ENCODE data around the gene IFT22.
"Not testable (repeated sequence)": the region's sequence is repeated elsewhere in the genome, so short reads cannot be mapped to it uniquely, and the experiment has no call there.

IFT22 gene

DNA sequence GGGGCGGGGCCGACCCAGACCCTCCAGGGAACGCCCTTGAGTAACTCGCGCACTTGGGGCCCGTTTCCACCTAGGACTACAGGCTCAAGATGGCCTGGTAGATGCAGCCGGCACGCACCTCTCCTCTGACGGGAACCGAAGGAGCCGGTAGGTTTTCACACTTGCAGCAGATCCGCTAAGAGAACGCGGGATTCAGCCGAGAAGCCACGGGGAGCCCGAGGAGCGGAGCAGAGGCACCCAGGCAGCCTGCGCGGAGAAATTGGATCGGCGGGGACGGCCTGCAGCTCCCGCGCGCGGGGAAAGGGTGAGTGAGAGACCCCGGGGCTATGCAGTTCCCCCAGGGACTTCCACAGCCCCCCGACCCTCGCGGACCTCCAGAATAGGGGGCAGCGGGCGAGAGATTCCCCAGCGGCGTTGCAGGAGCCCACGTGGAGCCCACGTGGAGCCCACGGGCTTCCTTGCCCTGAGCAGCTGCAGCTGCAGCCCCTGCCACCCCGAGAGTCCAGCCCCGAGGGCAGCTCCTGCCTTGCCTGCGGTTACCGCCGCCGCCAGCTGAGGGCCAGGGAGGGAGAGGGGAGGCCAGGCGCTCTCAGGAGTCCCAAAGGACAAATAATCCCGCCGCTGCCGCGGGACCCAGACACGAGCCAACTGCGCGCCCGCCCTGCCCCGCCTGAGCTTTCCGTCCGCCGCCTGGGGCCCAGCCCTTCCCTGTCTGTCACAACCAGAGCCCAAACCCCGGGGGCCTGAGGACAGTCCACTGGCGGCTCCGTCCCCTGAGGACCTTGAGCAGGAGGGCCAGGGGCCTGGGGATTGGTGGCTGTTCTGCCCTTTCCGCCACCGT is 13.1 kb downstream of the IFT22 start:
- DNase-seq (ENCODE audit: low read depth) = no peak

DNA sequence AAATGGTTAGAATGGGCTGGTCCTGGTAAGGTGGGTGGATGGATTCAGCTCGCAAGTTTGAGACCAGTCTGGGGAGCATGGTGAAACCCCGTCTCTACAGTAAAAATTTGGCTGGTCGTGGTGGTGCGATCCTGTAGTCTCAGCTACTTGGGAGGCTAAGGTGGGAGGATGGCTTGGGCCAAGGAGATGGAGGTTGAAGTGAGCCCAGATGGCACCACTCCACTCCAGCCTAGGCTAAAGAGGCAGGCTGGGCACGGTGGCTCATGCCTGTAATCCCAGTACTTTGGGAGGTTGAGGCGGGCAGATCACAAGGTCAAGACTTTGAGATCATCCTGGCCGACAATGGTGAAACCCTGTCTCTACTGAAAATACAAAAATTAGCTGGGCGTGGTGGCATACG is 15.3 kb downstream of the IFT22 start:
- no peak for DNase-seq (ENCODE audit: low read depth)

DNA sequence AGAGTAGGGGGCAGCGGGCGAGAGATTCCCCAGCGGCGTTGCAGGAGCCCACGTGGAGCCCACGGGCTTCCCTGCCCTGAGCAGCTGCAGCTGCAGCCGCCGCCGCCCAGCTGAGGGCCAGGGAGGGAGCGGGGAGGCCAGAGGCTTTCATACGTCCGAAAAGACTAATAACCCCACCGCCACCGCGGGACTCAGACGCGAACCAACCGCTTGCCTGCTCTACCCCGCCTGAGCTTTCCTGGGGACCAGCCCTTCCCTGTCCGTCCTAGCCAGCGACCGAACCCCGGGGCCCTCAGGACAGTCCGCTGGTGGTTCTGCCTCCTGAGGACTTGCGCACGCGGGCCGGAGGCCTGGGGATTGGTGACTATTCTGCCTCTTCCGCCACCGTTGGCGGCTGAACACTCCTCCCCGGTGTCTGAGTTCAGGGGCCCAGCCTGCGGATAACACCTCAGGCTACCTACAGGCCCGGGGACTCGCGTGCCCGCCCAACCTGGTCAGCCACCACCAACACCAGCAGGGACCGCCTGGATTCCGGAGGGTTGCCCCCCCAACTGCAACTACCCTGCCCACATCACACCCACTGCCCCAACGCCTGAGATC is 18.4 kb downstream of the IFT22 start:
- no peak for DNase-seq (ENCODE audit: low read depth)

GRCh38 chr7:101302641-101303101 is 18.9 kb downstream of the IFT22 start:
- DNase-seq (ENCODE audit: low read depth) = no peak

DNA sequence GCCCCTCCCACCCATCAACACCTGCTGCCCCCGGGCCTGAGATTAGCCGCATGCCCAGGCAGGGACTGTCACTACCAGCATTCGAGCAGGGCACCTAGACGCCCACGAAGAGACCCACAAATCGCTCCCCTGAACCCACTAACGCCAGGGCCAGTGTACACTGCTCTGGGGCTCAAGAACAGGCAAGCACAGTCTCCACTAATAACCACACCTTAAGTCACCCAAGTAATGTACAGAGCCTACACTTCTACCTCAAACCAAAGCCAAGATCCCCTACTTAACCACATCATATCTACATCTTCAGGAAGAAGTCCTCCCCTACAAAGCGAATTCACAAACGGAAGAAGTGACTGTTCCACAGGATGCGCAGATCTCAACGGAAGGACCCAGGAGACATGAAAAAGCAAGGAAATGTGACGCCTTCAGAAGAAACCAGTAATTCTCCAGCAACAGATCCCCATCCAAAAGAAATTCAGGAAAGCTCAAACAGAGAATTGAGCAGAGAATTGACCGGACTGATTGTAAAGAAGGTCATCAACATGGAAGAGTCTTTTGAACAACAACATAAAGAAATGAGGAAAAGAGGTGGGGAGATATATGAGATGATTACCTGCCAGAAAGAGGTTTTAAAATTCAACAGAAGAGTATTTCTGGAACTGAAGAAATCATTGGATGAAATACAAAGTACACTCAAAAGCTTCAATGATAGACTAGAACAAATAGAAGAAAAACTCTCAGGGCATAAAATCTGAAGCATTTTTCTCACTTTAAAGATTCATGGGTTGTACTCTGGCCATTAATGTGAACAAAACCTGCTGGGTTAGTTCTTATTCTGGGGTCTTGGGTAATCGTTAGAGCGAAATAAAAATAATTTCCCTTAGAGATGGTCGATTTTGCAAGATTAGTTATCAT is 20.9 kb downstream of the IFT22 start:
- DNase-seq (ENCODE audit: low read depth) = no peak

- DNase-seq (ENCODE audit: low read depth) = no peak
Observed at GRCh38 chr7:101299511-101300464, 21.8 kb downstream of the IFT22 start.

DNA sequence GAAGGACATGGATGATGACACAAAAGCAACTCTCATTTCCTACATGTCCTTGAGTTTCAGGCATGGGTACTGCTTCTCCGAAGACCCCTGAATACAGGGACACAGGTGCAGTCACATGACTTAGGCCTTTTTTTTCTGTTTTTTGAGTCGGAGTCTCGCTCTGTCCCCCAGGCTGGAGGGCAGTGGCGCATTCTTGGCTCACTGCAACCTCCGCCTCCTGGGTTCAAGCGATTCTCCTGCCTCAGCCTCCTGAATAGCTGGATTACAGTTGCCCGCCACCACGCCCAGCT is 26.8 kb downstream of the IFT22 start:
- no peak for DNase-seq (ENCODE audit: low read depth)

- no peak for DNase-seq (ENCODE audit: low read depth)
Observed at GRCh38 chr7:101294039-101294831, 27.4 kb downstream of the IFT22 start.

DNA sequence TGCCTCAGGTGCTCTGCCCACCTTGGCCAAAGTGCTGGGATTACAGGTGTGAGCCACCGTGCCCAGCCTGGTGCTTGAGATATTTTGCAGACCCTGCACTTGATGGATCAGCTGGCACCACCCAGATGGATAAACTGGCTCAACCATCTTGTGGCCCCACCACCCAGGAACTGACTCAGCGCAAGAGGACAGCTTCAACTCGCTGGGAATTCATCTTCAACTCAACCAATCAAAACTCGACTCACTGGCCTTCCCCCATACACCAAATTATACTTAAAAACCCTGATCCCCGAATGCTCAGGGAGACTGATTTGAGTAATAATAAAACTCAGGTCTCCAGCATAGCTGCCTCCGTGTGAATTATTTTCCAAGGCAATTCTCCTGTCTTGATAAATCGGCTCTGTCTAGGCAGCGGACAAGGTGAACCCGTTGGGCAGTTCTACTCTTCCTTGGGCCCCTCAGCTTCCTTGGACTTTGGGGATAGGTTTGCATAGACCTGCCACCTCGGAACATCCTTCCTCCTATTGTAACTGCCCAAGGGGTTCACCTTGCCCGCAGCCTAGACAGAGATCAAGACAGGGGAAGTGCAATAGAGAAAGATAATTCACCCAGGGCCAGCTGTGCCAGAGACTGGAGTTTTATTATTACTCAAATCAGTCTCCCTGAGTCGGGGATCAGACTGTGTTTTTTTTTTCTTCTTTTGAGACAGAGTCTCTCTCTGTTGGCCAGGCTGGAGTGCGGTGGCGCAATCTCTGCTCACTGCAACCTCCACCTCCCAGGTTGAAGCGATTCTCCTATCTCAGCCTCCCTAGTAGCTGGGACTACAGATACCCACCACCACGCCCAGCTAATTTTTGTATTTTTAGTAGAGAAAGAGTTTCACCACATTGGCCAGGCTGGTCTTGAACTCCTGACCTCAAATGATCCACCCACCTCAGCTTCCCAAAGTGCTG is 28.3 kb downstream of the IFT22 start:
- DNase-seq (ENCODE audit: low read depth) = not testable (repeated sequence)

DNA sequence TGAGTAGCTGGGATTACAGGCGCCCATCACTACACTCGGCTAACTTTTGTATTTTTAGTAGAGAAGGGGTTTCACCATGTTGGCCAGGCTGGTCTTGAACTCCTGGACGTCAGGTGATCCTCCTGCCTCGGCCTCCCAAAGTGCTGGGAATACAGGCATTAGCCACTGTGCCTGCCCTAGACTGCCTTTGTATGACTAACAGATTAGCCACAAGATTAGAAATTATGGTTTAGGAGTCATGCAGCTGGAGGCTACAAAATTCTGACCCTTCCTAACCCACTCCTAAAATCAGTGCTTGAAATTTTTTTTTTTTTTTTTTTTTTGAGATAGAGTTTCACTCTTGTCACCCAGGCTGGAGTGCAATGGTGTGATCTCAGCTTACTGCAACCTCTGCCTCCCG is 29.0 kb downstream of the IFT22 start:
- not testable (repeated sequence) for DNase-seq (ENCODE audit: low read depth)

DNA sequence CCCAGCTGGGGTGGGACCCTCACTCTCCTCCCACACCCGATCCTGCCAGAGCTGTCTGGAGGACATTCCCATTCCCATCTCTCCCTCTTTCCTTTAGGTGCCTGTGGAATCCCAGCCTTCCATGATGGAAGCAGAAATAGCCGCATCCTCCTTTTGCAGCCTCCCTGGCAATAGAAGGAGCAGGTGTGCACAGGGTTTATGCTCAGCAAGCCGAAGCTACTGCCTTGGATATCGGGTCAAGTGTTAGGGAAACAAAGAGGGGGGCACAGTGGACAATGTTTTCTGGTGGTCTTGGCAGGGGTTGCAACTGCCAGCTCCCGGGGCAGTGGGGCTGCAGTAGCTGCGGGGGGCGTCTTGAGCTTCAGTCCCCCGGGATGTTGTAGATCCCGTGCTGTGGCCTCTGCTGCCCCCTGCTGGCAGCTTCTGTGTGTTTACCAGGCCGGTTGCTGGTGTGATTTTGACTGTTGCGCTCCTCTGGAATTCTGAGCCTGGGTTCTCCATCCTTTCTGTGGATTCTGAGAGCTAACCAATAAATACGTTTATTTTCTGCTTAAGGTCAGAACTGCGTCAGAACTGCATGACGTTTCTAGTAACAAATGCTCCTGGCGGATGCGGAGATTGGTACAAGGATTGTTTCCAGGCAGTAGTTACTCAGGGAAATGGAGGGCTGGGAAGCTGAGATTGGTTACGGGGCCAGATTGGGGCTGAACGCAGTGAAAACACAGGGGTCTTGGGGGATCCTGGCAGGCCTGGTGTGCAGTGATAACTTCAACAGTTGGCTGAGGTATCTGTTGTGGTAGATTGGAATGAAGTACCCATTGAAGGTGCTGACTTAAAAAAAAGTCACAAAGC is 31.2 kb downstream of the IFT22 start:
- not testable (repeated sequence) for DNase-seq (ENCODE audit: low read depth)

- not testable (repeated sequence) for DNase-seq (ENCODE audit: low read depth)
Observed at GRCh38 chr7:101289687-101290086, 31.9 kb downstream of the IFT22 start.

- no peak for DNase-seq (ENCODE audit: low read depth)
Observed at GRCh38 chr7:101288439-101288838, 33.2 kb downstream of the IFT22 start.

DNA sequence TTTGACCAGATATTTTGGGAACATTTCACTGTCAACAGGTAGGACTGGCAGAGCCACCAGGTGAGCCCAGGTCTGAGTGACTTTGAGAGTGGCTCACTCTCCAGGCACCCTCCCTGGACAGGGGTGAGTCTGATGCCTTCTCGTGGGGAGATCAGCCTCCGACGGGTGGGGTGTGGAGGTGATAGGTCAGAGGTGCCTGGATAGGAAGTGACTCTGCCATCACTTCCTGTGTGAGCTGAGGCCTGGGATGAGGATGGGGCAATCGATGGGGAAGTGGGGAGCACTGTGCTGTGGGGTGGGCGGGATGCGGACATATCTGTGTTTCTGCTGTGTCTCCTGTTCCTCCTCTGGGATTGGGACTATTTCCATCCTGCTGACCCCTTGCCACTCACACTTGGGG is 34.6 kb downstream of the IFT22 start:
- no peak for DNase-seq (ENCODE audit: low read depth)

GRCh38 chr7:101285880-101286279 is 35.7 kb downstream of the IFT22 start:
- not testable (repeated sequence) for DNase-seq (ENCODE audit: low read depth)

DNA sequence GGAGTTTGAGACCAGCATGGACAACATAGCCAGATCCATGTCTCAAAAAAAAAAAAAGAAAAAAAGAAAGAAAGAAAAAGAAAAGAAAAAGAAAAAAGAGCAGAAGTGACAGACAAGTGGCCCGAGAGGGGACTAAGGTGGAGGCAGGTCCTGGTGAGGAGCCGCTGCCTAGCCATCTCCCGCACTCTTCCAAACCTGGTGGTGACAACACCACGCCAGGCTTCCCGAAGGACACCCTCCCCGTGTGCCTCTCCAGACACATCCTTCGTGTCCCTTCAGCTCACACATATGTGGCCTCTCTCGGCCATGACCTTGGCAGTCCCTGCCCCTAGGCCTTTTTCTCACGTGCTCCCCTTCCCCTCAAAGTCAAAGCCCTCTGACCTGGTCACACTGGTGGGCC is 36.4 kb downstream of the IFT22 start:
- DNase-seq (ENCODE audit: low read depth) = no peak

- DNase-seq (ENCODE audit: low read depth) = not testable (repeated sequence)
Observed at GRCh38 chr7:101280912-101281311, 40.7 kb downstream of the IFT22 start.

GRCh38 chr7:101278461-101279292 is 42.9 kb downstream of the IFT22 start:
- DNase-seq (ENCODE audit: low read depth) = no peak
